ENCODE data around the gene PCIF1.
"Not testable (repeated sequence)": the region's sequence is repeated elsewhere in the genome, so short reads cannot be mapped to it uniquely, and the experiment has no call there.

Gene PCIF1

GRCh38 chr20:45934586-45935415 is at the start of gene PCIF1:
PCIF1 (plus strand) TSS chr20:45934683; CDS start chr20:45939000, 4,317 bp downstream.
- peak; percentile 97 to 99 for DNase-seq

GRCh38 chr20:45886590-45887345 is 47.7 kb upstream of the PCIF1 start:
- no peak for DNase-seq

- DNase-seq = no peak
These were observed 47.2 kb upstream of the PCIF1 start, which contains the start of gene SPATA25 for GRCh38 chr20:45887346-45887715. SPATA25 (minus strand) TSS chr20:45887622; CDS start chr20:45887590, 32 bp downstream.

- DNase-seq = no peak
These were observed 45.8 kb upstream of the PCIF1 start for GRCh38 chr20:45888681-45889080.

GRCh38 chr20:45890077-45890984 is 44.2 kb upstream of the PCIF1 start:
- DNase-seq = peak; percentile 53 to 65

GRCh38 chr20:45890985-45891983 is 43.2 kb upstream of the PCIF1 start, which contains the start of the genes CTSA and NEURL2:
CTSA (plus strand) TSS chr20:45891335; CDS start chr20:45891569, 234 bp downstream.
NEURL2 (minus strand) TSS chr20:45891208; CDS start chr20:45890991, 217 bp downstream.
- DNase-seq = peak; percentile 79 to 85

- DNase-seq = no peak
These were observed 42.2 kb upstream of the PCIF1 start for GRCh38 chr20:45892049-45892825.

- peak in 1 of 2 donors; percentile 40 for DNase-seq
These were observed 41.5 kb upstream of the PCIF1 start for GRCh38 chr20:45892828-45893500.

- no peak for DNase-seq
These were observed 40.7 kb upstream of the PCIF1 start for GRCh38 chr20:45893831-45894230.

- no peak for DNase-seq
These were observed 39.7 kb upstream of the PCIF1 start for GRCh38 chr20:45894797-45895196.

- no peak for DNase-seq
These were observed 37.8 kb upstream of the PCIF1 start for GRCh38 chr20:45896641-45897161.

GRCh38 chr20:45897289-45897688 is 37.2 kb upstream of the PCIF1 start:
- DNase-seq = no peak

- no peak for DNase-seq
These were observed 36.8 kb upstream of the PCIF1 start for GRCh38 chr20:45897692-45898091.

- no peak for DNase-seq
These were observed 36.2 kb upstream of the PCIF1 start for GRCh38 chr20:45898285-45898684.

GRCh38 chr20:45899046-45899835 is 35.2 kb upstream of the PCIF1 start:
- DNase-seq = no peak

GRCh38 chr20:45901332-45901731 is 33.2 kb upstream of the PCIF1 start:
- not testable (repeated sequence) for DNase-seq

GRCh38 chr20:45902199-45902701 is 32.2 kb upstream of the PCIF1 start:
- DNase-seq = no peak

Data from CD4-positive, alpha-beta T cell treated with Interferon alpha-2 for 1 hour (primary cell).